ENCODE measurements around the gene ZSCAN9.

Gene ZSCAN9

GRCh38 chr6:28220257-28221133 lies 4.6 kb upstream of the ZSCAN9 start:
- no peak for DNase-seq (ENCODE audit: low read depth in 2 of 3, low spot score in 1 of 3)

GRCh38 chr6:28224131-28225055 lies 682 bp upstream of the ZSCAN9 start:
- no peak for DNase-seq (ENCODE audit: low read depth in 2 of 3, low spot score in 1 of 3)

GRCh38 chr6:28226460-28226859 lies 1.4 kb downstream of the ZSCAN9 start:
- DNase-seq (ENCODE audit: low read depth in 2 of 3, low spot score in 1 of 3), result no peak

GRCh38 chr6:28232785-28233184 lies 7.7 kb downstream of the ZSCAN9 start:
- DNase-seq (ENCODE audit: low read depth in 2 of 3, low spot score in 1 of 3), result no peak

- DNase-seq (ENCODE audit: low read depth in 2 of 3, low spot score in 1 of 3), result no peak
These were observed 10.9 kb downstream of the ZSCAN9 start for GRCh38 chr6:28235912-28236452.

- no peak for DNase-seq (ENCODE audit: low read depth in 2 of 3, low spot score in 1 of 3)
These were observed 14.6 kb downstream of the ZSCAN9 start for GRCh38 chr6:28239636-28240035.

- DNase-seq (ENCODE audit: low read depth in 2 of 3, low spot score in 1 of 3), result no peak
These were observed 15.4 kb downstream of the ZSCAN9 start for GRCh38 chr6:28240471-28240870.

GRCh38 chr6:28243946-28244345 lies 18.9 kb downstream of the ZSCAN9 start:
- DNase-seq (ENCODE audit: low read depth in 2 of 3, low spot score in 1 of 3), result no peak

GRCh38 chr6:28245206-28245941 lies 20.3 kb downstream of the ZSCAN9 start:
- DNase-seq (ENCODE audit: low read depth in 2 of 3, low spot score in 1 of 3), result no peak

- no peak for DNase-seq (ENCODE audit: low read depth in 2 of 3, low spot score in 1 of 3)
These were observed 23.8 kb downstream of the ZSCAN9 start for GRCh38 chr6:28248916-28249315.

GRCh38 chr6:28250747-28251146 lies 25.7 kb downstream of the ZSCAN9 start:
- no peak for DNase-seq (ENCODE audit: low read depth in 2 of 3, low spot score in 1 of 3)

GRCh38 chr6:28251661-28252008 lies 26.6 kb downstream of the ZSCAN9 start:
- peak in 1 of 3 donors; percentile 28 for DNase-seq (ENCODE audit: low read depth in 2 of 3, low spot score in 1 of 3)

GRCh38 chr6:28252009-28252975 lies 27.2 kb downstream of the ZSCAN9 start, which contains the start of gene ZKSCAN4:
ZKSCAN4 (minus strand) TSS chr6:28252269; CDS start chr6:28251980, 289 bp downstream.
- peak; percentile 59 to 88 (median 70) for DNase-seq (ENCODE audit: low read depth in 2 of 3, low spot score in 1 of 3)

- no peak for DNase-seq (ENCODE audit: low read depth in 2 of 3, low spot score in 1 of 3)
These were observed 29.0 kb downstream of the ZSCAN9 start for GRCh38 chr6:28254121-28254519.

- no peak for DNase-seq (ENCODE audit: low read depth in 2 of 3, low spot score in 1 of 3)
These were observed 32.0 kb downstream of the ZSCAN9 start for GRCh38 chr6:28257042-28257441.

GRCh38 chr6:28258877-28259777 lies 34.1 kb downstream of the ZSCAN9 start, which contains the start of gene NKAPL:
NKAPL (plus strand) TSS chr6:28259297; CDS start chr6:28259372, 75 bp downstream.
- peak; percentile 42 to 62 (median 48) for DNase-seq (ENCODE audit: low read depth in 2 of 3, low spot score in 1 of 3)

GRCh38 chr6:28263922-28264321 lies 38.8 kb downstream of the ZSCAN9 start:
- no peak for DNase-seq (ENCODE audit: low read depth in 2 of 3, low spot score in 1 of 3)

GRCh38 chr6:28264834-28265401 lies 39.8 kb downstream of the ZSCAN9 start:
- no peak for DNase-seq (ENCODE audit: low read depth in 2 of 3, low spot score in 1 of 3)

Data from stimulated activated CD4-positive, alpha-beta T cell treated with anti-CD3 and anti-CD28 coated beads, Interleukin-12 subunit alpha, Interleukin-12 subunit beta, amount 100 ng/mL, for 48 hours (primary cell).